ENCODE measurements around the gene METTL26. TPM values are rescaled to one million over a fixed set of nuclear protein-coding genes. Genes with fewer than 3 reads are reported as not detected.

METTL26 gene
- total RNA-seq, 1 experiment from 2014 or later, result 149 TPM

DNA sequence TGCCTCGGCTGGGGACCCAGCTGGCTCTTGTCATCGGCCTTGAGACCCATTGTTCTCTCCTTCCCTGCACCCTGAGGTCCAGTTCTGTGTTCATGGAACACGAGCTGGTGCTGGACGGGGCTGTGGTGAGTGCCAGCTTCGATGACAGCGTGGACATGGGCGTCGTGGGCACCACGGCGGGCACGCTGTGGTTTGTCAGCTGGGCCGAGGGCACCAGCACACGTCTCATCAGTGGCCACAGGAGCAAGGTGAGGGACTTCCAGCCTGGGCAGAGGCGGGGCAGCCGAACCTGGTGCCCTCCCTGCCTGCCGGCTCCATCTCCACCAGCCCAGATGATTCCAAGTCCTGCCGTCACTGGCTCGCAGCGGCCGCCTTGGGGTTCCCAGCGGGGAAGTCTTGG lies 26.5 kb upstream of the METTL26 start:
- Histone ChIP-seq H3K27ac (ENCODE audit: low read length) (no peak overlapping the region), H2AFZ (ENCODE audit: low read length) (no peak overlapping the region), H3K4me3 (ENCODE audit: low read length) (no peak overlapping the region), H3K9me2 (replicated peaks; ENCODE audit: insufficient read depth, low read length) (no peaks in the 10 kb centered on the region), H3K36me3 (ENCODE audit: insufficient read depth, low read length) (no peaks in the 10 kb centered on the region; the same call in 1 of the 2 replicates), H3K27me3 (ENCODE audit: low read length) (no peaks in the 10 kb centered on the region), H3K4me1 (ENCODE audit: low read length) (peaks cover 13% of the 10 kb centered on the region), H3K9ac (ENCODE audit: low read length) (no peak overlapping the region), H3K79me2 (ENCODE audit: low read length) (0 out of 2 replicates have a peak, but pooled peaks cover 3% of the 10 kb centered on the region), H4K20me1 (ENCODE audit: insufficient read depth, low read depth, low read length) (no peaks in the 10 kb centered on the region), H3K9me3 (ENCODE audit: low read length) (no peaks in the 10 kb centered on the region), H3K4me2 (ENCODE audit: low read depth, low read length, poor library complexity, severe bottlenecking) (no peak overlapping the region)
- no peak for DNase-seq

DNA sequence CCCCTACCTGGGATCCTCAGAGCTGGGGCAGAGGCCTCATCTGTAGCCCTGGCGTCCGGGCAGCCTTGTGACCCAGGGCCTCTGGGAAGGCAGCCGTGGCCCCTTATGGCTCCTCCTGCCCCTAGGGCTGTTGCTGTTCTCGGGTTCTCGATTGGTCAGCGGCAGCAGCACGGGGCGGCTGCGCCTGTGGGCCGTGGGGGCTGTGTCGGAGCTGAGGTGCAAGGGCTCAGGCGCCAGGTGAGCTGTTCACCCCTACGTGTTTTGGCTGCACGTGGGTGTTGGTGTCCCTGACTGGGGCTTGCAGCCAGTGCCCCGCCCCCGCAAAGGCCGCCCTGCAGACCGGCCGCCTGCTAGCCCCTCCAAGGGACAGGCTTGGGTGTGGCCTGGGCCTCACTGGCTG lies 26.0 kb upstream of the METTL26 start:
- no peaks in the 10 kb centered on the region for H3K9me2 ChIP-seq (replicated peaks; ENCODE audit: insufficient read depth, low read length)
- peaks cover 13% of the 10 kb centered on the region for H3K4me1 ChIP-seq (ENCODE audit: low read length)
- no peaks in the 10 kb centered on the region for H3K27me3 ChIP-seq (ENCODE audit: low read length)
- H3K4me2 ChIP-seq (ENCODE audit: low read depth, low read length, poor library complexity, severe bottlenecking), result no peak overlapping the region
- no peaks in the 10 kb centered on the region for H4K20me1 ChIP-seq (ENCODE audit: insufficient read depth, low read depth, low read length)
- no peak overlapping the region for H3K4me3 ChIP-seq (ENCODE audit: low read length)
- H3K9ac ChIP-seq (ENCODE audit: low read length), result no peak overlapping the region
- H3K79me2 ChIP-seq (ENCODE audit: low read length), result 0 out of 2 replicates have a peak, but pooled peaks cover 3% of the 10 kb centered on the region
- H3K9me3 ChIP-seq (ENCODE audit: low read length), result no peaks in the 10 kb centered on the region
- no peaks in the 10 kb centered on the region; the same call in 1 of the 2 replicates for H3K36me3 ChIP-seq (ENCODE audit: insufficient read depth, low read length)
- H2AFZ ChIP-seq (ENCODE audit: low read length), result no peak overlapping the region
- no peak overlapping the region for H3K27ac ChIP-seq (ENCODE audit: low read length)
- DNase-seq, result no peak

DNA sequence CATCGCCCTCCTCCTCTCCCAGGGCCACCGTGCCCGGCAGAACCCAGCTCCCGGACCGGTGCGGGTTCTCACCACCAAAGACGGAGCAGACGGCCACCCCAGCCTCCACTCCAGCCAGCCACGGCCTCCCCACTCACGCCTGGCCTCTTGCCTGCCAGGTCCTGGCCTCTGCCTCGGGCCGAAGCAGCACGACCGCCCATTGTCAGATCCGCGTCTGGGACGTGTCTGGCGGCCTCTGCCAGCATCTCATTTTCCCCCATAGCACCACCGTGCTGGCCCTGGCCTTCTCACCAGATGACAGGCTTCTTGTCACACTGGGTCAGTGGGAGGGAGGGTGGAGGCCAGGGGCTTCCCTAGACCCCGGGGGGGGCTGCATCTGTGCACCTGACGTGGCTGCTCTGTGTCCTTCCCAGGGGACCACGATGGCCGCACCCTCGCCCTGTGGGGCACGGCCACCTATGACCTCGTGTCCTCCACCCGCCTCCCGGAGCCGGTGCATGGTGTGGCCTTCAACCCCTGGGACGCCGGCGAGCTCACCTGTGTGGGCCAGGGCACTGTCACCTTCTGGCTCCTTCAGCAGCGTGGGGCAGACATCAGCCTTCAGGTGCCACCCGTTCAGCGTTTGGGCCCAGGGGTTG lies 25.2 kb upstream of the METTL26 start:
- Histone ChIP-seq H3K36me3 (ENCODE audit: insufficient read depth, low read length) (no peaks in the 10 kb centered on the region; the same call in 1 of the 2 replicates), H3K9ac (ENCODE audit: low read length) (peak overlapping the region; percentile 60), H3K27ac (ENCODE audit: low read length) (no peak overlapping the region), H3K9me2 (replicated peaks; ENCODE audit: insufficient read depth, low read length) (no peaks in the 10 kb centered on the region), H2AFZ (ENCODE audit: low read length) (no peak overlapping the region), H3K9me3 (ENCODE audit: low read length) (no peaks in the 10 kb centered on the region), H3K4me1 (ENCODE audit: low read length) (peaks cover 13% of the 10 kb centered on the region), H3K4me3 (ENCODE audit: low read length) (peak overlapping the region; percentile 28; the same call in 1 of the 2 replicates), H4K20me1 (ENCODE audit: insufficient read depth, low read depth, low read length) (no peaks in the 10 kb centered on the region), H3K79me2 (ENCODE audit: low read length) (0 out of 2 replicates have a peak, but pooled peaks cover 3% of the 10 kb centered on the region), H3K4me2 (ENCODE audit: low read depth, low read length, poor library complexity, severe bottlenecking) (peak overlapping the region; percentile 50), H3K27me3 (ENCODE audit: low read length) (no peaks in the 10 kb centered on the region)
- no peak for DNase-seq

DNA sequence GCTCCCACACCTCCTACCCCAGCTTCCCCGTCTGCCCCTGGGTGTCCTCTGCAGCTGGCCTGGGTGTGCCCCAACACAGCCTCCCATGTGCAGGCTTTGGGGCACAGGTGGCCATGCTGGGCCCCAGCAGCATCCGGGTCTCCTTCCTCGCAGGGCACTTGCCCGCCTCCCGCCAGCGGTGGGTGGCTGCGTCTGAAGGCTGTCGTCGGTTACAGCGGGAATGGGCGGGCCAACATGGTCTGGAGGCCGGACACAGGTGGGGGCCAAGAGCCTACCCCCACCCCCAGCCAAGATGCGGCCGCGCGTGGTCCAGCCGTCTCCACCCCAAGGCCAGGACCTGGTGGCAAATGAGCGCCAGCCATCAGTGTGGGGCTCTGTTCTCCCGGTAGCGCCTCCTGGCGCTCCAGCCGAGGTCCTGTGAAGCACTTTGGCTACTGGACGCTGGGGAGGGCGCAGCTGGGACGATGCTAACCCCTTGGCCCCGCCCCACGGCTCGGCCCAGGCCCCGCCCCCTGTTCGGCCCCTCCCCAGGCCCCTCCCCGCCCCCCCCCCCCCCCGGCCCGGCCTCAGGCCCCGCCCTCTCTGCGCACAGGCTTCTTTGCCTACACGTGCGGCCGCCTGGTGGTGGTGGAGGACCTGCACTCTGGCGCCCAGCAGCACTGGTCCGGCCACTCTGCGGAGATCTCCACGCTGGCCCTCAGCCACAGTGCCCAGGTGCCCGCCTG lies 24.5 kb upstream of the METTL26 start:
- no peaks in the 10 kb centered on the region for H3K9me3 ChIP-seq (ENCODE audit: low read length)
- H4K20me1 ChIP-seq (ENCODE audit: insufficient read depth, low read depth, low read length), result no peaks in the 10 kb centered on the region
- peaks cover 13% of the 10 kb centered on the region for H3K4me1 ChIP-seq (ENCODE audit: low read length)
- peak overlapping the region; percentile 22 for H3K27ac ChIP-seq (ENCODE audit: low read length)
- H3K4me2 ChIP-seq (ENCODE audit: low read depth, low read length, poor library complexity, severe bottlenecking), result peak overlapping the region; percentile 50
- H3K4me3 ChIP-seq (ENCODE audit: low read length), result peak overlapping the region; percentile 28; the same call in 1 of the 2 replicates
- DNase-seq, result peak; percentile 95
- no peaks in the 10 kb centered on the region for H3K9me2 ChIP-seq (replicated peaks; ENCODE audit: insufficient read depth, low read length)
- H3K9ac ChIP-seq (ENCODE audit: low read length), result peak overlapping the region; percentile 60
- no peaks in the 10 kb centered on the region; the same call in 1 of the 2 replicates for H3K36me3 ChIP-seq (ENCODE audit: insufficient read depth, low read length)
- H2AFZ ChIP-seq (ENCODE audit: low read length), result no peak overlapping the region
- H3K79me2 ChIP-seq (ENCODE audit: low read length), result 0 out of 2 replicates have a peak, but pooled peaks cover 3% of the 10 kb centered on the region
- H3K27me3 ChIP-seq (ENCODE audit: low read length), result no peaks in the 10 kb centered on the region

- Histone ChIP-seq H3K27me3 (ENCODE audit: low read length) (no peaks in the 10 kb centered on the region), H3K9ac (ENCODE audit: low read length) (peak overlapping the region; percentile 37), H4K20me1 (ENCODE audit: insufficient read depth, low read depth, low read length) (no peaks in the 10 kb centered on the region), H3K79me2 (ENCODE audit: low read length) (0 out of 2 replicates have a peak, but pooled peaks cover 3% of the 10 kb centered on the region), H3K4me3 (ENCODE audit: low read length) (no peak overlapping the region), H3K36me3 (ENCODE audit: insufficient read depth, low read length) (no peaks in the 10 kb centered on the region; the same call in 1 of the 2 replicates), H3K4me1 (ENCODE audit: low read length) (peaks cover 13% of the 10 kb centered on the region), H3K9me3 (ENCODE audit: low read length) (no peaks in the 10 kb centered on the region), H3K27ac (ENCODE audit: low read length) (peak overlapping the region; percentile 22), H3K9me2 (replicated peaks; ENCODE audit: insufficient read depth, low read length) (no peaks in the 10 kb centered on the region), H2AFZ (ENCODE audit: low read length) (no peak overlapping the region), H3K4me2 (ENCODE audit: low read depth, low read length, poor library complexity, severe bottlenecking) (peak overlapping the region; percentile 40)
- DNase-seq, result no peak
Observed at GRCh38 chr16:660132-660458, 24.0 kb upstream of the METTL26 start.

DNA sequence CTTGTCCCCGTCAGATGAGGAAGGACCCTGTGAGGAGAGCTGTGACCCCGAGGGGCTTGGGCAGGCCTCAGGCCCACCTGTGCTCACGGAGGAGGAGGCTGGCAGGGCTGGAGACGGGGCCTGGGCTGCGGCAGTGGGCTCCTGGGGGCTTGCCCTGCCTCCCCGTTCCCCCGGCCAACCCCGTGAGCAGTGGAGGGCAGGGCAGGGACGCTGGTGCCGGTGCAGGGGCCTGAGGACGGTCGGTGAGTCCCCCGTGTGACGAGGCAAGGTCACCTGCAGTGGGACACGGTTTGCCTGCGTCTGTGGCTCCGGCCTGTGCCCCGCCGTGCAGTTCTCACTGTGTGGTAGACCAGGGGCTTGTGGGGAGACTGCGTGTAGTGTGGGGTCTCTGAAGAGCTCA lies 23.5 kb upstream of the METTL26 start:
- 0 out of 2 replicates have a peak, but pooled peaks cover 3% of the 10 kb centered on the region for H3K79me2 ChIP-seq (ENCODE audit: low read length)
- H3K4me1 ChIP-seq (ENCODE audit: low read length), result peaks cover 13% of the 10 kb centered on the region
- no peak for DNase-seq
- H3K36me3 ChIP-seq (ENCODE audit: insufficient read depth, low read length), result no peaks in the 10 kb centered on the region; the same call in 1 of the 2 replicates
- H4K20me1 ChIP-seq (ENCODE audit: insufficient read depth, low read depth, low read length), result no peaks in the 10 kb centered on the region
- H3K9me3 ChIP-seq (ENCODE audit: low read length), result no peaks in the 10 kb centered on the region
- no peak overlapping the region for H3K4me3 ChIP-seq (ENCODE audit: low read length)
- H3K9me2 ChIP-seq (replicated peaks; ENCODE audit: insufficient read depth, low read length), result no peaks in the 10 kb centered on the region
- no peak overlapping the region for H3K9ac ChIP-seq (ENCODE audit: low read length)
- H3K27me3 ChIP-seq (ENCODE audit: low read length), result no peaks in the 10 kb centered on the region
- H3K27ac ChIP-seq (ENCODE audit: low read length), result no peak overlapping the region
- H3K4me2 ChIP-seq (ENCODE audit: low read depth, low read length, poor library complexity, severe bottlenecking), result no peak overlapping the region
- H2AFZ ChIP-seq (ENCODE audit: low read length), result no peak overlapping the region

DNA sequence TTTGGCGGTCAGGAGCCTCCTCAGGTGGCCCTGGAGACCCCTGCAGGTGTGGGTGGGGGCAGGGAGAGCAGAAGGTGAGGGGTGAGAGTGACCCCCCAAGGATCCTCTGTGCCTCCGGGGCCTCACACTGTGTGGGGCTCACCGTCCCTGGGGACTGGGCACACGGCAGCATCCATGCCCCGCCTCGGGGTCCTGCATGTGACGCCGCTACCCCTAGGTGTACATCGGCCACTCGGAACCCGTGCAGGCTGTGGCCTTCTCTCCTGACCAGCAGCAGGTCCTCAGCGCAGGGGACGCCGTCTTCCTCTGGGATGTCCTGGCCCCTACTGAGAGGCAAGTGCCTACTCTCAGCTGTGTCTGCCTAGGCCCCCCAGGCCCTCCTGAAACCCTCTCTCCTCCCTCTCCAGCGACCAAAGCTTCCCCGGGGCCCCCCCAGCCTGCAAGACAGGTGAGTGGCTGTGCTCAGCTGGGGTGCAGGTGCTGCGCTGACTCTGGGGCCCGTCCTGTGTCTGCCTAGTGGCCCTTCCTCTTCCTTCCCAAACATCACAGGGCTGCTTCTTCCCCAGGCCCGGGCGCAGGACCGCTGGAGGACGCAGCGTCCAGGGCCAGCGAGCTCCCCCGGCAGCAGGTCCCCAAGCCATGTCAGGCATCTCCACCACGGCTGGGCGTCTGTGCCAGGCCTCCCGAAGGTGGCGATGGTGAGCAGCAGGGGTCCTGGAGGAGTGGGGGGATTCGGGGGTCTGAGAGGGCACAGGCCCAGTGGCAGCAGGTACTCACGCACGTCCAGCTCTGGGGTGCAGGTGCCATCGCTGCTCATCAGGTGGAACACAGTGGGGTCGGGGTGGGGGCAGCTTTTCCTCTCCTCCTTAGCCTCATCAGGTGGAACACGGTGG lies 22.8 kb upstream of the METTL26 start:
- Histone ChIP-seq H3K27me3 (ENCODE audit: low read length) (no peaks in the 10 kb centered on the region), H3K27ac (ENCODE audit: low read length) (no peak overlapping the region), H3K4me1 (ENCODE audit: low read length) (peaks cover 13% of the 10 kb centered on the region), H3K4me2 (ENCODE audit: low read depth, low read length, poor library complexity, severe bottlenecking) (no peak overlapping the region), H3K4me3 (ENCODE audit: low read length) (no peak overlapping the region), H3K9me2 (replicated peaks; ENCODE audit: insufficient read depth, low read length) (no peaks in the 10 kb centered on the region), H3K9me3 (ENCODE audit: low read length) (no peaks in the 10 kb centered on the region), H3K79me2 (ENCODE audit: low read length) (0 out of 2 replicates have a peak, but pooled peaks cover 3% of the 10 kb centered on the region), H3K36me3 (ENCODE audit: insufficient read depth, low read length) (no peaks in the 10 kb centered on the region; the same call in 1 of the 2 replicates), H4K20me1 (ENCODE audit: insufficient read depth, low read depth, low read length) (no peaks in the 10 kb centered on the region), H2AFZ (ENCODE audit: low read length) (no peak overlapping the region), H3K9ac (ENCODE audit: low read length) (no peak overlapping the region)
- DNase-seq, result peak; percentile 37

All from Karpas-422 (cell line).